ENCODE measurements around the gene USP5.

- TF ChIP-seq, protein P1, sequence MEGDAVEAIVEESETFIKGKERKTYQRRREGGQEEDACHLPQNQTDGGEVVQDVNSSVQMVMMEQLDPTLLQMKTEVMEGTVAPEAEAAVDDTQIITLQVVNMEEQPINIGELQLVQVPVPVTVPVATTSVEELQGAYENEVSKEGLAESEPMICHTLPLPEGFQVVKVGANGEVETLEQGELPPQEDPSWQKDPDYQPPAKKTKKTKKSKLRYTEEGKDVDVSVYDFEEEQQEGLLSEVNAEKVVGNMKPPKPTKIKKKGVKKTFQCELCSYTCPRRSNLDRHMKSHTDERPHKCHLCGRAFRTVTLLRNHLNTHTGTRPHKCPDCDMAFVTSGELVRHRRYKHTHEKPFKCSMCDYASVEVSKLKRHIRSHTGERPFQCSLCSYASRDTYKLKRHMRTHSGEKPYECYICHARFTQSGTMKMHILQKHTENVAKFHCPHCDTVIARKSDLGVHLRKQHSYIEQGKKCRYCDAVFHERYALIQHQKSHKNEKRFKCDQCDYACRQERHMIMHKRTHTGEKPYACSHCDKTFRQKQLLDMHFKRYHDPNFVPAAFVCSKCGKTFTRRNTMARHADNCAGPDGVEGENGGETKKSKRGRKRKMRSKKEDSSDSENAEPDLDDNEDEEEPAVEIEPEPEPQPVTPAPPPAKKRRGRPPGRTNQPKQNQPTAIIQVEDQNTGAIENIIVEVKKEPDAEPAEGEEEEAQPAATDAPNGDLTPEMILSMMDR (IDR thresholded peaks at IDR 0.05) = no peak
- TF ChIP-seq POLR2A (IDR thresholded peaks at IDR 0.05) = no peak
Observed at GRCh38 chr12:6852651-6853354, 853 bp downstream of the USP5 start.

Data from lower leg skin (tissue), 3 donors.